ENCODE data around the gene DDX54.

The DDX54 gene

DNA sequence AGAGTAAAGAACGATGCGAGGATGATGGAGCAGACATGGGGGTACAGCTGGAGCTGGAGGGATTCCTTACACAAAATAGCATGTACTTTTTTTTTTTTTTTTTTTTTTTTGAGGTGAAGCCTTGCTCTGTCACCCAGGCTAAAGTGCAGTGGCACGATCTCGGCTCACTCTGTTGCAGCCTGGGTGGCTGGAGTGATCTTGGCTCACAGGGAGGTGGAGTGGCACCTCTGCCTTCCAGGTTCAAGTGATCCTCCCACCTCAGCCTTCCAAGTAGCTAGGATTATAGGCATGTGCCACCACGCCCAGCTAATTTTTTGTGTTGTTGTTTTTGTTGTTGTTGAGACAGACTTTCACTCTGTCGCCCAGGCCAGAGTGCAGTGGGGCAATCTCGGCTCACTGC lies 44.6 kb downstream of the DDX54 start:
- DNase-seq (ENCODE audit: low spot score), result no peak

DNA sequence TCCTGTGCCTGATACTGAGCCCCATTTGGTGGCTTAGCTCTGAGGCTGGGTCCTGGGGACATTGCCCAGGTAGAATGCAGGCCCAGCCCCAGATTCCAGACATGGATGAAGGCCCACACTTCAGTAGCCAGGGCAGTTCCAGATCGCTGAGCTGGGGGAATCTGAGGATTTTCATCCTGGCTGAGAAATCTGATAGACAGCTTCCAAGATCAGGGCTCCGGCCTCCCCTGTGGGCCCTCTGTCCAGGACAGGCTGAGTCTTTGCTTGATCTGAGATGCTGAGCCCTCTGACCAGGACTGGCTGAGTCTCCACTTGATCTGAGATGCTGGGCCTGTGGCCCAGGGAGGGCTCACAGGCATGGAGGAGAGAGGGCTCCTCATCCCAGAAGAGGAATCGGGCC lies 46.5 kb downstream of the DDX54 start:
- no peak for DNase-seq (ENCODE audit: low spot score)

DNA sequence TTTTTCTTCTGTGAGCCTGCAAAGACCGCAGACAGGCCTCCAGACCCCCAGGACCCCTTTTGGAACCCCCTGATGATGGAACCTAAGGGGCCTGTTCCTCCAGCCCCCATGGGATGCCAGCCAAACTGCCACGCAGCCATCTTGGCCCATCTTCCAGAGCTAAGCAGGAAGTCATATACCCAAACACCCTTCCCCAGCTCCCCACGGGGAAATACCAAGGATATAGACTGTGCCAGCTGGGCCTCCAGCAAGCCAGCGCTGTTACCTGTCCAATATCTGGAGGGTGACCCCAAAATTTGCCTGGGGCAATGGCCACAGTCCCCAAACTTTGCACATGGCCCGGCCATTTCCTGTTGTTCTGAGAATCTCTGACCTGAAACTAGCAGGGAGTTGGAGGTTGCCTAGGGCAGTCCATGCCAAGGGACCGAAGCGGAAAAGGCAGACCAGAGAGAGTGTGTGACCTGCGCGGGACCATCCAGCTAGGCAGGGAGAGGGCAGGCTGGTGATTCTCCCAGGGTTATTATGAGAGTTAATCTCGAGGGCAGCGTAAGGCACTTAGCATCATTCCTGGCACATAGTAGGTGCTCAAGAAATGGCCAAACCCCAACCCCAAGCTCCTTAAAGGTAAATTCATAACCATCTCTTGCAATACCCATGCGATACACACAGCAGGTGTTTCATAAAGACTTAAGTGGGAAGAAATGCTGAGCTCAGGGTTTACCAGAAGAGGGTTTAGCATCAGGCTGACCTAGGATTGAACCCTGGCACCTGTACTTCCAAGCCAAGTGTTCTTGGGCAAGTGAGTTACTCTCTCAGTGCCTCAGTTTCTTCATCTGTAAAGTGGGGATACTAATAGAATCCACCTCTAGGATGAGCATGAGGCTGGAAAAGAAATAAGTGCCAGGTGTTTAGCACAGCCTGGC lies 47.2 kb downstream of the DDX54 start:
- DNase-seq (ENCODE audit: low spot score), result no peak

- DNase-seq (ENCODE audit: low spot score), result no peak
Observed at GRCh38 chr12:113136990-113137511, 48.2 kb downstream of the DDX54 start.

- peak; percentile 30 for DNase-seq (ENCODE audit: low spot score)
Observed at GRCh38 chr12:113136128-113136989, 48.9 kb downstream of the DDX54 start.

DNA sequence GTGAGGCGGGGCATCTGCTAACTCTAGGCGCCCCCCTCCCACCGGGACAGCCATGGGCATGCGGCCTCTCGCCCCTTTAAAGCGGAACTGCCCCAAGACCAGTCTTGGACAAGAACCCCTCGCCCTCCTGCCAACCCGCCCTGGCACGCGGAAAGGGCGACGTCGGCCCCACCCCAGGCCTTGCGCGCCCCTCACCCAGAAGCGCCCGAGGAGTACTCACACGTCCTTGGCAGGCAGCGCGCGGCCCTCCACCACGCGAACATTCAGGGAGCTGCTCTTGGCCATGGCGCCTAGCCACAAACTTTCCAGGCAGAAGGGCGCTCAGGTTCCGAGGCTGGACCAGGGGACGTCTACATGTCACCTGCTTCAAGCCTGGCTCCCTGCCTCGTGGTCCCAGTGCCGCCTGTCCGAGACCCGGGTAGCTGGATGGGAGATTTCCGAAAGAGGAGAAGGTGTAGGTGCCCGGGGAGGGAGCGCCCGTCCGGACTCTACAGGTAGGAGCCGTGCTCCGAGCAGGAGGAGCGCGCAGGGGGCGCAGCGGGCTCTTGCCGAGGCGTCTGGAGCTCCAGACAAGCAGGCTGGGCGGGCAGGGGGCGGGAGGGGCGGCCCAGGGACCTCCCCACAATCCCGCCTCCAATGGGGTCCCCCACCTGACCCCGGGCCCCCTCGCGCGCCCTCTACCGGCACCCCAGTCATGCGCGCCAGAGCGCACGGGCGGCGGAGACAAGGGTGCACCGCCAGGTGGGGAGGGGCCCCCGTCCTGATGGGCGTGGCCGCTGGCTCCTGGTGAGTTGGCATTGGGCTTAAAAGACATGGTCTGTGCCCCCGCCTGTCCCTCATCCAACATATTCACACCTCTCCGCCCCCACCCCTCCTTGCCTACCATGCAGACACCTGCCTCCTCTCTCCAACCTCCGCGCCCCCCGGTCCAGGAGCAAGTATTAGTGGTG lies 49.8 kb downstream of the DDX54 start, which contains the start of gene RASAL1:
TSS of gene RASAL1 (minus strand) at position 584 of the 950 bp plus-strand sequence. CDS start at position 285, 299 bp downstream.
- DNase-seq (ENCODE audit: low spot score), result peak; percentile 59

- no peak for DNase-seq (ENCODE audit: low spot score)
Observed at GRCh38 chr12:113134521-113134951, 50.7 kb downstream of the DDX54 start.

- no peak for DNase-seq (ENCODE audit: low spot score)
Observed at GRCh38 chr12:113134071-113134470, 51.2 kb downstream of the DDX54 start.

DNA sequence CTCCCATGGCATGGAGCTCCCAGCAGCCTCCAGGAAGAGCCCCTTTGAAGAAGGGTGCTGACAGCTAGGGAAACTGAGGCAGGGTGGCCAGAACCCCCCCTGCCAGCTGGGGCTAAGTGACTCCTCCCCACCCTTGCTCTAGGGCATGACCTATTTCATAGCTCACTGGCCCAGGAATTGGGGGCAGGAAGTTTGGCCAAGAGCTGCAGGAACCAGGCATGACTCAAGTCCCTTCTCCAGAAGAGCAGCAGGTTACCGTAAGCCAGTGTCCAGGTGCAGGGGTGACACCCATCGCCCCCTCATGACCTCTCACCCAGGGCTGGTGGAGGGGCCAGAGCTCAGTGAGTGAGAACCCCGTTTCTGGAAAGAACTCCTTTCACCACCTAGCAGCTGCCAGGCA lies 51.6 kb downstream of the DDX54 start:
- no peak for DNase-seq (ENCODE audit: low spot score)

GRCh38 chr12:113133036-113133435 lies 52.2 kb downstream of the DDX54 start:
- DNase-seq (ENCODE audit: low spot score), result no peak

- no peak for DNase-seq (ENCODE audit: low spot score)
Observed at GRCh38 chr12:113131556-113131955, 53.7 kb downstream of the DDX54 start.

- no peak for DNase-seq (ENCODE audit: low spot score)
Observed at GRCh38 chr12:113130457-113131135, 54.7 kb downstream of the DDX54 start.

GRCh38 chr12:113129664-113130456 lies 55.4 kb downstream of the DDX54 start:
- DNase-seq (ENCODE audit: low spot score), result no peak

GRCh38 chr12:113128802-113129663 lies 56.2 kb downstream of the DDX54 start:
- no peak for DNase-seq (ENCODE audit: low spot score)

DNA sequence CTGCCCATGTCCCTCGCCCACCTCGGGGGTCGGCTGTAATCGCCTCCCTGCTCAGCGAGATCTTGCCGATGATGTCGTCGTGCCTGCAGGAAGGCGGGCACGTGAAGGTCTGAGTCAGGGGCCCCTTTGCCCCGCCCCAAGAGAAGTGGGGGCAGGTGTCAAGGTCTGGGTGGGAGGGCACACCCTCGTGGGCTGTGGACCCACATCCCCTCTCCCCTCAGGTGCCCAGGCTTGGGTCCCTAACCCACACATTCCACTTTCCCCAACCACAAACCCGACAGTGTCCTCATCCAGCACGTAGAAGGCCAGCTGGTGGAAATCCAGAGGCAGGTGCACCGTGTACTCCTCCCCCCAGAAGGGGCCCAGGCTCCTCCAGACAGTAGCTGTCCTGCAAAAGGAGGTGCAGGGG lies 57.5 kb downstream of the DDX54 start:
- no peak for DNase-seq (ENCODE audit: low spot score)

DNA sequence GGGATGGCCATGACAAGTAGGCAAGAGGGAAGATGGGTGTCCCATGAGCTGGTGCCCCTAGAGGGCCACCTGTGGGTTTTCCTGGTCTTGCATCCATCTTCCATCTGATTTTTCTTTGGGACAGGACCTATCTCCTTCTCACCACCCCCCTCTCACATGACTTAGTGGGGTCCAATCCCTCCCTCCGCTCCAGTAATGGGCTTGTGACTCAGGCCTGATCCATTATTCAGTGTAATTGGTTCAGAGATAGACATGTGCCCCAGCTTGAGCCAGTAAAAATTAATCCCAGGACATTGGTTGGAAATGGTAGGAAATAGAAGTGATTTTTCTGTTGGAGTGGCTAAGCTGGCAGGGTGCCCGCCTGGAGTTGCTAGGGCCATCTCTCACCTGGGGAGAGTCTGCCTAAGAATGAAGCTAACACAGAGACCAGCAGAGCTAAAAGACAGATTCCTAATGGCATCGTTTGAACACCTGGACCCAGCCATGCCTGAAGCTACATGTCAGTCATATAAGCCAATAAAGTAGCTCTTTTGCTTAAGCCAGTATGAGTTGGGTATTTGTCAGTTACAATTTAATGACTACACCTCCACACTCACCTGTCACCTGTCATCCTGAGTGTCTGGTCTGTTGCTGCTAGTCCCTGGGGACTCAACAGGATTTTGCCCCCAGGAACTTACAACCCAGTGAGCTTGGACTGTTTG lies 64.5 kb downstream of the DDX54 start:
- no peak for DNase-seq (ENCODE audit: low spot score)

DNA sequence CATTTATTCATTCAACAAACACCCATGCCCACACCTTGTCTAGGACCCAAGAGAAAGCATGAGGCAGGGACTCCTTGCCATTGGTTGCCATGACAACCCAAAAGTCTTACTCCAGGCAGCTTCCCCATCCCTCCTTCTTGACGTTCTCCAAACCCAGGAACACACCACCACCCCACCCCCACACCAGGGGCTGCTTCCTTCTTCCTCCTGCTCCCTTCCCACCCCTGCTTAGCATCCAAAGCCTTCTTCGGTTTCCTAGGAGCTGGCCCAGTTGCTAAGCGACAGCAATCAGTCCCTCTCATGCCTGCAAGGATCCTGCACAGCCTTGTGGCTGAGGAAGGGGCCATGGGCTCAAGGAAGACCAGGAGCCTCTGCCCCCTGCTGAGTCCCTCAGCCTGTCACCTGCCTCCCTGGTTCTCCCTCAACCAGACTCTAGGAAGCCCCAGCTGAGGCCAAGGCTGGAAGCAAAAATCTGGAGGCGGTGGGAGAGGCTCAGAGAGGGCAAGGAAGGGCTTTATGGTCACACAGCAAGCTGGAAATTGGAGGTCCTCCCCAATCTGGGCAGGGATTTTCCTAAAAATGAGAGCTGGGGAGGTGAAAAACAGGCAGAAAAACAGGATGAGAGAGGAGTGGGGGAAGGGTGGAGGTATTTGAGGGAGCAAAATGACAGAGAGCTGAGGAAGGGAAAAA lies 65.2 kb downstream of the DDX54 start:
- DNase-seq (ENCODE audit: low spot score), result no peak

DNA sequence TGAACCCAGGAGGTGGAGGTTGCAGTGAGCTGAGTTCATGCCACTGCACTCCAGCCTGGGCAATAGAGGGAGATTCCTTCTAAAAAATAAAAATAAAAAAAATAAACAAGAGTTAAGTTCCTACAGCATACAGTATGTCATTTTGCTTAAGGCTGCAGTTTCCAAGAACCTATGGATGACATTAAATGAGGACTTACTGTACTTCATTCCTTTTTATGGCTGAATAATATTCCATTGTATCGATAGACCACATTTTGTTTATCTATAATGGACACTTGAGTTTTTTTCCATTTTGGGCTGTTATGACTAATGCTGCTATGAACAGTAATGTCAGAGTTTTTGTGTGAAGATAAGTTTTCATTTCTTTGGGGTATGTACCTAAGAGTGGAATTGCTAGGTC lies 67.1 kb downstream of the DDX54 start:
- DNase-seq (ENCODE audit: low spot score), result no peak

Data from CD4-positive, alpha-beta T cell treated with Interleukin-6 at 100 ng/mL for 8 hours (primary cell).